ENCODE measurements around the gene TNFRSF8. TPM values are rescaled to one million over a fixed set of nuclear protein-coding genes. Genes with fewer than 3 reads are reported as not detected.

Gene TNFRSF8
- total RNA-seq, 1 experiment from 2014 or later, result 7.7 TPM

DNA sequence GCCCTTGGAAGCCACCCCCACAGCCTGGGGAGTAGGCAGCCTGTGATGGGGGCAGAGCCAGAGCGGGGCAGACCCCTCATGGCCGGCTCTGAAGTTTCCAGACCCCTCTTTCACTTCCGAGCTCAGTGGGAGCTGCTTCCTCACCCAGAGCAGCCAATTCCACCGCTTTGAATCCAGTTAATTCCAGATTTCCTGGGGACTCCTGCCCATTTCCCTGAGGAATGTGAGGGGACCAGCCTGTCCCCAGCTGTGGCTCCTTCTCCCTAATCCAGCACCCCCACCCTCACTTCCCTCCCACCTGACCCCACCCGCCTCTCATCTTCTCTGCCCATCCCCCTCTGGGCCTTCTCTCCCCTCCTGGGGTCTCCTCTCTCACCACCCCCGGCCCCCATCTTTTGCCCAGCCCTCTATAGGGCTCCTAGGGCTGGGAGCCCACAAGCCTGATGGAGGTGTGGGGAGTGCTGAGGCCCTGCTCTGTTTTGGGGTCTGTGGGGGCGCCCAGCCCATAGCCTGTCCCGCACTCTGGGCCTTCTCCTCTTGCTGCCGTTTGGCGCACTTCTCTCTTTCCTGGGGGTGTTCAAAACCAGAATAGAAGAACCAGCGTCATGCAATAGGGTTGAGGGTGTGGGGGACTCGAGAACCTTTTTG lies 77.5 kb downstream of the TNFRSF8 start:
- no peak for DNase-seq (ENCODE audit: low read depth)

DNA sequence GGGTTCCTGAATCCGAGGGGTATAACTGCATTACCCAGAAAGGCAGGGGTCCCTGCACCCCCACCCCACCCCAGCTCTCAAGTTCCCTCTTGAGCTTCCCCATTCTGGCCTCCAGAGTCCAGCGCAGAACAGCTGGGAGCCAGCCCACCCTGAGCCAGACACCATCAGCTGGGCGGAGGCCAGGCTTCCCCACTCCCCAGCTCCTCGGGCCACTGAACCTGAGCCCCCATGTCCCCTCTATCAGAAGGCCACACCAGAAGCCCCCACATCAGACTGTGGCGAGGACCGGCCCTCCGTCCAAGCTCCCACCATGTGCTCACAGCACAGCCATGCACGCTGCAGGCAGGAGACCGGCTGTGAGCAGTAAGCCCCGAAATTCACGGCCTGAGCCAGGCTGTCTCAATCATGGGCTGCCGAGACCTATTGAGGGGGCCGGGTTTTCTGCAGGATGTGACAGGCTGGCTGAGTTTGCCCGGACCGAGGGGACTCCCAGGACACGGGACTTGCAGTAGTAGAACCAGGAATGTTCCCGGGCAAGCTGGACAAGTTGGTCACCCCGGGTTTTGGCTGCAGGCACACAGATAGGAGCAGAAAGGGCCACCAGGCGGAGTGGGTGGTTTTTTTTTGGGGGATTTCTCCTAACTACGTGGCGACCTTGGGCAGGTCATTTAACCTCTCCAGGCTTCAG lies 78.2 kb downstream of the TNFRSF8 start:
- no peak for DNase-seq (ENCODE audit: low read depth)

DNA sequence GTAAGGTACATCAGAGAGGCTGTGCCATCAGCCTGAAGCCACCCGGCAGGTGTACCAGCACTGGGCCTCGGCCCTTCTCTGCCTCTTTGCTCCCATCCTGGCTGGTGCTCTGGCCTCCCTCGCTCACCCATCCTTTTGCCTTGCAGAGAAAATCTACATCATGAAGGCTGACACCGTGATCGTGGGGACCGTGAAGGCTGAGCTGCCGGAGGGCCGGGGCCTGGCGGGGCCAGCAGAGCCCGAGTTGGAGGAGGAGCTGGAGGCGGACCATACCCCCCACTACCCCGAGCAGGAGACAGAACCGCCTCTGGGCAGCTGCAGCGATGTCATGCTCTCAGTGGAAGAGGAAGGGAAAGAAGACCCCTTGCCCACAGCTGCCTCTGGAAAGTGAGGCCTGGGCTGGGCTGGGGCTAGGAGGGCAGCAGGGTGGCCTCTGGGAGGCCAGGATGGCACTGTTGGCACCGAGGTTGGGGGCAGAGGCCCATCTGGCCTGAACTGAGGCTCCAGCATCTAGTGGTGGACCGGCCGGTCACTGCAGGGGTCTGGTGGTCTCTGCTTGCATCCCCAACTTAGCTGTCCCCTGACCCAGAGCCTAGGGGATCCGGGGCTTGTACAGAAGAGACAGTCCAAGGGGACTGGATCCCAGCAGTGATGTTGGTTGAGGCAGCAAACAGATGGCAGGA lies 79.2 kb downstream of the TNFRSF8 start:
- DNase-seq (ENCODE audit: low read depth), result no peak

DNA sequence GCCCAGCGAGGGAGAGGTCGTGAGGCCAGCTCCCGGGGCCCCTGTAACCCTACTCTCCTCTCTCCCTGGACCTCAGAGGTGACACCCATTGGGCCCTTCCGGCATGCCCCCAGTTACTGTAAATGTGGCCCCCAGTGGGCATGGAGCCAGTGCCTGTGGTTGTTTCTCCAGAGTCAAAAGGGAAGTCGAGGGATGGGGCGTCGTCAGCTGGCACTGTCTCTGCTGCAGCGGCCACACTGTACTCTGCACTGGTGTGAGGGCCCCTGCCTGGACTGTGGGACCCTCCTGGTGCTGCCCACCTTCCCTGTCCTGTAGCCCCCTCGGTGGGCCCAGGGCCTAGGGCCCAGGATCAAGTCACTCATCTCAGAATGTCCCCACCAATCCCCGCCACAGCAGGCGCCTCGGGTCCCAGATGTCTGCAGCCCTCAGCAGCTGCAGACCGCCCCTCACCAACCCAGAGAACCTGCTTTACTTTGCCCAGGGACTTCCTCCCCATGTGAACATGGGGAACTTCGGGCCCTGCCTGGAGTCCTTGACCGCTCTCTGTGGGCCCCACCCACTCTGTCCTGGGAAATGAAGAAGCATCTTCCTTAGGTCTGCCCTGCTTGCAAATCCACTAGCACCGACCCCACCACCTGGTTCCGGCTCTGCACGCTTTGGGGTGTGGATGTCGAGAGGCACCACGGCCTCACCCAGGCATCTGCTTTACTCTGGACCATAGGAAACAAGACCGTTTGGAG lies 80.0 kb downstream of the TNFRSF8 start:
- no peak for DNase-seq (ENCODE audit: low read depth)

DNA sequence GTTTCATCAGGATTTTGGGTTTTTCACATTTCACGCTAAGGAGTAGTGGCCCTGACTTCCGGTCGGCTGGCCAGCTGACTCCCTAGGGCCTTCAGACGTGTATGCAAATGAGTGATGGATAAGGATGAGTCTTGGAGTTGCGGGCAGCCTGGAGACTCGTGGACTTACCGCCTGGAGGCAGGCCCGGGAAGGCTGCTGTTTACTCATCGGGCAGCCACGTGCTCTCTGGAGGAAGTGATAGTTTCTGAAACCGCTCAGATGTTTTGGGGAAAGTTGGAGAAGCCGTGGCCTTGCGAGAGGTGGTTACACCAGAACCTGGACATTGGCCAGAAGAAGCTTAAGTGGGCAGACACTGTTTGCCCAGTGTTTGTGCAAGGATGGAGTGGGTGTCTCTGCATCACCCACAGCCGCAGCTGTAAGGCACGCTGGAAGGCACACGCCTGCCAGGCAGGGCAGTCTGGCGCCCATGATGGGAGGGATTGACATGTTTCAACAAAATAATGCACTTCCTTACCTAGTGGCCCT lies 80.6 kb downstream of the TNFRSF8 start:
- peak; percentile 96 for DNase-seq (ENCODE audit: low read depth)

DNA sequence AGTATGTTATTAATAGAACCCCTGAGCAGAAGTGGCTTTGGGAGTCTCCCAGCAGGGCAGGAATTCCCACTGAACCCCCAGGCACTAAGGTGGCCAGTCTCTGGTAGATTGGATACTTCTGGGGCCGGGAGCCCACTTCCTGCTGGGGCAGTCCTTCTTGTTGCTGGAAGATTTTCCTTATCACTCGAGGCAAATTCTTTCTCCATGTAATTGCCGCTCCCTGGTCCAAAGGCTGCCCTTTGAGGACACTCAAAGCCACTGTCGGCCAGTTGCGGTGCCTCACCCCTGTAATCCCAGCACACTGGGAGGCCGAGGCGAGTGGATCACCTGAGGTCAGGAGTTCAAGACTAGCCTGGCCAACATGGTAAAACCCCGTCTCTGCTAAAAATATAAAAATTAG lies 81.1 kb downstream of the TNFRSF8 start:
- DNase-seq (ENCODE audit: low read depth), result no peak

DNA sequence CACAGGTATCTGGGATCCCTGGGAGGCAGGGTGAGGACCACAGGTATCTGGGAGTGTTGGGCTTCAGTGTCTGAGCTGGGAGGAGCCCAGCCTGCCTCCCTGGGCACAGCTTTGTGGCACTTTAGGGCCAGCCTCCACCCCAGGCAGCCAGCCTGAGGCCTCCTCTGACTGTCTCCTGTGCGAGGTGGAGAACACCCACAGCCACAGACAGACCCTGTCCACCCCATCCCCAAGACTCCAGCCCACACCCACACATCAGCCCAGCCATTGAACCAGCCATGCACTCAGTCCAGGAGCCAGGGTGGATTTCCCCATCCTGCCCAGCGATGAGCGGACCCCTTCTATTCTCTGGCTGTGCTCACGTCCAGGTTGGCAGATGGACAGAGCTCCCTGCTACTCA lies 81.9 kb downstream of the TNFRSF8 start:
- DNase-seq (ENCODE audit: low read depth), result no peak

DNA sequence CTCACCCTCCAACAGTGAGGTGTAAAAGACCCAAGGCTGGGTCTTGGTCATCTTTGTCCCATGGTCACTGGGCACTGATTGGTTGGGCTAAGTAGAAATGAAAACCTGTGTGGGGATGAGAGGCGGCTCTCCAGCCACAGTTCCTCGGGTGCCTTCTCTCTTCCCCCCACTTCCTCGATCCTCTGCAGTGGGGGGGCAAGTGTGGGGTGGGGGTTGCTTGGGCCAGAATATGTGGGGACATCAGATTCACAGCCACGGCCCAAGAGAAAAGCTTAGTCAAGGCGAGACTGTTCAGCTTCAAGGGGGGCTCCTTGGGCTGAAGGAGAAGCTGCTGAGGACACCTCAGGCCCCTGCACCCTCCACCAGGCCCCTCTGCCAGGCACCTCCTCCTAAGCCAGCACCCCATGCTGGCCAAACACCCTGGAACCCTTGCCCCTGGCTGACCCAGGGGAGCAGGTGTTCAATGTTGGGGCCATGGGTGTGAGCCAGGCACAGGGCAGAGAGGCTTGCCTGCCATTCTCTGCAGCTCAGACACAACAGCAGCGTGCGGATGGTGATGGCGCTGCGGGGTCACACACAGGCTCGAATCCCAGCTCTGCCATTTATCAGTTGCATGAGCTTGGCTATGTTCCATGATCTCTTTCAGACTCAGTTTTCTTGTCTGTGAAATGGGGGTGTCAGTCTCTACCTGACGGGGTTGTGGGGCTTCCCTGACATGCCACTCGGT lies 82.7 kb downstream of the TNFRSF8 start:
- no peak for DNase-seq (ENCODE audit: low read depth)

DNA sequence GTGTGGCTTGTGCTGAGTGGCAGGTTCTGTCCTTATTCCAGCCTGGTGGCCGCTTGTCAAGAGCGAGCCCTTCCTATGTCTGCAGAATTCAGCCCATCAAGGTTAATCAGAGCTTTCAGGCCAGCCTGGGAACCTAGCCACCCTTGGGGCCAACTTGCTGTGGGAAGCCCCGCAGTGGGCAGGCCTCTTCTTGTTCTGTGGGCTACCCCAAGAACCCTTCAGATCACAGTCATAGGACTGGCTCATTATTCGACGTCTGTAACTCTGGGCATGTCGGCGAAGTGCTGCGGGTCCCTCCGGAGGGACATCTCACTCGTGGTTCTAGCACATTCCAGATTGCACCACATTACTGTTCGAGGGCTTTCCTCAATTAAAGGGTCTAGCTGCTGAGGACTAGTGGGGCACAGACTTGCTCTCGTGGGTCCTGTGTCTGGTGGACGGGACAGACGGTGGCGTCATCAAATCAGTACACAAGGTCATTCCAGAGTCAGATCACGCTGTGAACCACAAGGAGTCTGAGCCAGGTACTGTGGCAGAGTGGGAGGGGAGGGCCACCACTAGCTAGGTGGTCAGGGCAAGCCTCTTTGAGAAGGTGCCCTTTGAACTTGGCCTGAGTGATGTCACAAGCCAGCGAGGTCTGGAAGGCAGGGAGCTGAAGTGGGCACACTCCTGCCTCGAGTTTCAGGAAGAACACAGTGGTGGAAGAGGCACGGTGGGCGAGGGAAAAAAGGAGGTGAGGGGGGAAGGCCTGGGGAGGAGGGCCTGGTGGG lies 83.4 kb downstream of the TNFRSF8 start:
- no peak for DNase-seq (ENCODE audit: low read depth)

DNA sequence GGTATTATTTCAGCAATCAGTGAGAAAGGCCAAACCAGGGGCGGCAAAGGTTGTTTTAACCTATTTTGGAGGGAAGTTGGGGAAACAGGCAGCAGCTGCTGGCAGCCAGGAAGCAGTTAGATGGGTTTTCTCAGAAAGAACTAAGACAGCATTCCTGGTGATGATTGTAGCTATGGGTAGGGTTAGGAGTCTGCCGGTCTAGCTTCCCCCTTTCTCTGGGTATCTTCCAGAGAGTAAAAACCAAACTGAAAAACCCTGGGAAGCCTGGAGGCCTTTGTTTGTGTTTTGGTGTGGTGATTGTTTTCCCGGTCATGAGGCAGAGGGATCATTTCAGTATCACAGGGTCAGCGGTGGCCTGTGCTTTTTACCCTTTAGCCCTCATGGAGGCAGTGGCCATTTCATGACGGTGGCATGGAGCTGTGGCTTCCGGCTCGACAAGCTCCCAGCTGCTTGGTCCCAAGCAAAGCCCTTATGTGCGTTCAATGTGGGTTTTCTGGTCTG lies 84.1 kb downstream of the TNFRSF8 start:
- DNase-seq (ENCODE audit: low read depth), result no peak

DNA sequence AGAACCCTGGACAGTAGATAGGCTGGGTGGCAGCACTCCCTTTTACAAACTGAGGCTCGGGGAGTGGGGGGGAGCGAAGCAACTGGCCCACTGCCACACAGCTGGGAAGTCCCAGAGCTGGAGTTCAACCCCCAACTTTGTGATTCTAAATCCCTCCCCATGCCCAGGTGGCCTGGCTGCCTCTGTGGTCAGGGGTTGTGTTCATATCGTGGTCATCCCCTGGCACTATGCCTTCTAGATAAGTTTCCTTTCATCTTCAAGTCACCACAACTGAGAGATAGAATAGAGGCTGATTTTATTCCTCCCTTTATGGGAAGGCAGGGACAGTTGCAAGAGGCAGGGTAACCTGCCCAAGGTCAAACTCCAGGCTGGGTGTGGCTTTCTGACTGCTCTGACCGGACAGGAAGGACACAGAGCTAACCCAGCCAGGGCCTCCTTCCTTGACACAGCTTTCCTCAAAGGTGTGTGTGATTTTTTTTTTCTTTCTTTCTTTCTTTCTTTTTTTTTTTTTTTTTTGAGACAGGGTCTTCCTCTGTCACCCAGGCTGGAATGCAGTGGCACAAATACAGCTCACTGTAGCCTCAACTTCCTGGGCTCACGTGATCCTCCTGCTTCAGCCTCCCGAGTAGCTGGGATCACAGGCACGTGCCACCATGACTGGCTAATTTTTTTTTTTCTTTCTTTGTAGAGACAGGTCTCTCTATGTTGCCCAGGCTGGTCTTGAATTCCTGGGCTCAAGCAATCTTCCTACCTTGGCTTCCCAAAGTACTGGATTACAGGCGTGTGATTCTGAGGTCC lies 85.3 kb downstream of the TNFRSF8 start:
- DNase-seq (ENCODE audit: low read depth), result peak; percentile 23

DNA sequence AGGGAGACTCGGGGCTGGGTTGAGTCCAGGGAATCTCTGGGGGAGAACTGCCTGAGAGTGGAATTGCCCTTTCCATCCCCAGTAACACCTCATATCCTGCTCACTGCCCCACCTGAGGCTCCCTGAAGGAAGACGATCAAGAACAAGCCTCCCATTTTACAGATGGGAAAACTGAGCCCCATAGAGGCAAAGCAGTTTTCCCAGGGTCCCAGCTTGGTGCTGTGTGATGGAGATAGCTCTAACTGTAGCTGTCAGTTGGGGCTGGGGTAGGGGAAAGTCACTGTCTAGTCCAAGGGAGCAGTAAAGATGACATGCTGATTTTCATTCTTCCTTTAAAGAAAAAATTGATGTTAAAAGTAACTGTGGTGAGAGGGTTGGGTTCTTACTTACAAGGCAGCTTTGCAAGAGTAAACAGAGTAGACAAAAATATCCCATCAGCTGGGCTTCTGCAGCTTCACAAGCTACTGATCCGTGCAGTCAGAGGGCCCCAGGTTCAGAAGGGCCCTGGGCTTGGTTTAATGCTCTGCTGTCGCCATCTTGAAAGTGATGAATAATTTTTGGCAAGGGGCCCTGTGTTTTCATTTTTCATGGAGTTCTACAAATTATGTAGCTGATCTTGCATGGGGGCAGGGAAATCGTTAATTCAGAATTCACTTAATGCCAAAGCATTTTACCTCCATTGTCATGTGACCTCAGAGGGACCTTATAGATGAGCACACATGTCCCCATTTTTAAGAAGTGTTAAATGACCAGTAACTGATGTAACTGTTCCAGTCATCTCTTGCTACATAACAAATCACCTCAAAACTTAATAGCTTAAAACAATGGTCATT lies 86.1 kb downstream of the TNFRSF8 start:
- no peak for DNase-seq (ENCODE audit: low read depth)

DNA sequence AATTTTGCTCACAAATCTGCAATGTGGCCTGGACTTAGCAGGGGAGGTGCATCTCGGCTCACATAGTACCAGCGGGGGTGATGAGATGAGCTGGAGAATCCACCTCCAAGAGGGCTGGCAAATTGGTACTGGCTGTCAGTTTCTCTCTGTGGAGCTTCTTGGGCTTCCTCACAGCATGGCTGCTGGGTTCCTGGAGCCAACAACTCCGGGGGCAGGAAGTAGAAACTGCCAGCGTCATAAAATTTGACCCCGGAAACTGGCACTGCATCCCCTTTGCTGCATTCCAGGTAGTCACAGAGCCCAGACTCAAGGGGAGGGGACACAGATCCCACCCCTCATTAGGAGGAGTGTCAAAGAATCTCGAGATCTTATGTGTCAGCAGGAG lies 86.7 kb downstream of the TNFRSF8 start:
- DNase-seq (ENCODE audit: low read depth), result no peak

DNA sequence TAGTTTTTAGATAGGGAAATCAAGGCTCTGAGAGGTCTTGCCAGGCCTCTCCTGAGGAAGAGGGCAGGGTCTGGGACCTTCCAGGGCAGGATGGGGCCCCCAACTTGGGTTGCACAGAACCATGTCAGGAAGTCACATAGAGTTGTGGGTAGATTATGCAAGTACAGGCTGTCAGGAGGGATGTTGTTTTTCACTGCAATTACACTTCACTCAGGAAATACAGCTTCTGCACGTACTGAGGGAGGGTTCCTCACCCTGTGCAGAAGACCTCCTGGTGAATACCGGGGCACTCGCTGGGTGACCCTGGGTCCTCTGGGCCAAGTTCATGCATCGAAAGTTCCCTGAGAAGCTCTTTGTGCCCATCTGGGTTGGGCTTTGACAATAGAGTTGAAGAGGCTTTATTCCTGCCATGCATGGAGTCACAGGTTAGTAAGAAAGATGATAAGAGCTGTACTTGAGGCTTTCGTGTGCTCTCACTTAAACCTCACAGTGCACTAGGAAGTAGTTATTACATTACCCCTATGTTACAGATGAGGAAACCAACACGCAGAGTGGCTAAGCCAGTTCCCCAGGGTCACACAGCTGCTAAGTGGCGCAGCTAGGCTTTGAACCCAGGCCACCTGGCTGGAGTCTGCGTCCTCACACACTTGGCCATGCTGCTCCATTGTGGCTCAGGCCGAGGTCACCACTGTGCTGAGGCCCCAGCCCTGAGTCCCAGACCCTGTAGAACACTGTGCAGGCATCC lies 87.5 kb downstream of the TNFRSF8 start:
- no peak for DNase-seq (ENCODE audit: low read depth)

DNA sequence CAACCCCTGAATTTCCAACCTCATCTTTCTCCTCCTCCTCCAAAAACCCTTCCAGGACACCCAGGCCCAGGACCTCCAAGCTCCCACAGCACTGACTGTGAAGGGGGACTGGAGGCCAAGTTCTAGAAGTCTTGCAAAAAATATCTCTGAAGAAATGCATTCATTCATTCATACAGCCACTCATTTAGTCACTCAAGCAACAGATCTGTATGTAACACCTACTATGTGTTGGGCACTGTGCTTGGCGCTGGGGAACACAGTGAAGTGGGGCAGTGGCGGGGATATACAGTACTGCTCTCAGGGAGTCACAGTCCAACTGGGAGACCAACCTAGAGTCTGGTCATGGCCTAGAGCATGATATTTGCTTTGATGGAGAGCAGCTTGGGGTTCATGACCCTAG lies 88.4 kb downstream of the TNFRSF8 start:
- no peak for DNase-seq (ENCODE audit: low read depth)

DNA sequence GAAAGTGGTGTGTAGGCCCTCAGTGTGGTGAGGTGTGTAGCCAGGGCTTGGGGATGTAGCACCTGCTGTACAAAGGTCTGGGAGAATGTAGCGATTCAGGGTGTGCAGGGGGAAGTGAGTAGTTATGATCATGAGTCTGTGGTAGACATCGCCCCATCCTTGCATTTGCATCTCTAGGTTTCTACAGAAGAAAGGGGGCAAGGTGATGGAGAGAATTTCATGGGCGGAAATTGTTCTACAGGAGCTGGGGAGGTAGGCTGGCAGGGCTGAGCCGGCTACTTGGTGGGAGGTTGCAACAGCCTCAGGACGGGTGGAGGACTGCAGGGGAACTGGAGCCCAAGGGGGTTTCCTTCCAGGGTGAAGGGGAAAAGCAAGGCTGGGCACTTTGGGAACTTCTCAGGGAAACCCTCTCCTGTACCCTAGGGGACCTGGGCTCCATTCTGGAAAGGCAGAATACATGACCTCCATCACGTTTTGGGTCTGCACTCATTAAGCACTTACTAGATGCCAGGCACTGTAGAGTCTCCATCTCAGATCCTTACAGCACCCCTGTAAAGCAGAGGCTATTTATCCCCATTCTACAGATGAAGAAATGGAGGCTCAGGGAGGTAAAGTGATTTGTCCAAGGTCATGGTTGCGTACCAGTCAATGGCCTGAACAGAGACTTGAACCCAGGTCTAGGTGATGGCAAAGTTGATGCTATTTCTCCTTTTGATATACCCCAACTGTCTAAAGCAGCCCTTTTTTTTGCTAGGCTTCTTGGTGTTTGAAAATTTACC lies 89.2 kb downstream of the TNFRSF8 start:
- DNase-seq (ENCODE audit: low read depth), result no peak

All from HT1080 (cell line).